Measurements from ENCODE around the gene ELANE.
A peak's percentile ranks its signal among the peaks of the same experiment; 100 is the strongest.

Gene ELANE

DNA sequence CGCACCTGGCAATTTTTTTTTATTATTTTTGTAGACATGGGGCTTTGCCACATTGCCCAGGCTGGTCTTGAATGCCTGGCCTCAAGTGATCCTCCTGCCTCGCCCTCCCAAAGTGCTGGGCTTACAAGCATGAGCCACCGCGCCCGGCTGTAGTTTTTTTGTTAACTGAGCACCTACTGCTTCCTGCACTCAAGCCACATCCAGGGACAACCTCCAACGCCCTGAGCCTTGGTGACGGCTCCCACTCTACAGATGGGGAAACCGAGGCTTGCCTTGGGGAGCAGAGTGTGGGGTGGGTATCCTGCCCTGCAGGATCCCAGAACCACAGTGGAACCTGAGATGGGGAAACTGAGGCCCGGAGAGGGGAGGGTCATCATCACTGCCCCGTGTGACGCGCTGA lies 3.0 kb downstream of the ELANE start:
- DNase-seq (ENCODE audit: low spot score), result no peak
- TF ChIP-seq, protein P1, sequence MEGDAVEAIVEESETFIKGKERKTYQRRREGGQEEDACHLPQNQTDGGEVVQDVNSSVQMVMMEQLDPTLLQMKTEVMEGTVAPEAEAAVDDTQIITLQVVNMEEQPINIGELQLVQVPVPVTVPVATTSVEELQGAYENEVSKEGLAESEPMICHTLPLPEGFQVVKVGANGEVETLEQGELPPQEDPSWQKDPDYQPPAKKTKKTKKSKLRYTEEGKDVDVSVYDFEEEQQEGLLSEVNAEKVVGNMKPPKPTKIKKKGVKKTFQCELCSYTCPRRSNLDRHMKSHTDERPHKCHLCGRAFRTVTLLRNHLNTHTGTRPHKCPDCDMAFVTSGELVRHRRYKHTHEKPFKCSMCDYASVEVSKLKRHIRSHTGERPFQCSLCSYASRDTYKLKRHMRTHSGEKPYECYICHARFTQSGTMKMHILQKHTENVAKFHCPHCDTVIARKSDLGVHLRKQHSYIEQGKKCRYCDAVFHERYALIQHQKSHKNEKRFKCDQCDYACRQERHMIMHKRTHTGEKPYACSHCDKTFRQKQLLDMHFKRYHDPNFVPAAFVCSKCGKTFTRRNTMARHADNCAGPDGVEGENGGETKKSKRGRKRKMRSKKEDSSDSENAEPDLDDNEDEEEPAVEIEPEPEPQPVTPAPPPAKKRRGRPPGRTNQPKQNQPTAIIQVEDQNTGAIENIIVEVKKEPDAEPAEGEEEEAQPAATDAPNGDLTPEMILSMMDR (IDR thresholded peaks at IDR 0.05; ENCODE audit: extremely low read depth, missing control alignments), result no peak

- no peak for DNase-seq (ENCODE audit: low spot score)
- TF ChIP-seq, protein P1 (IDR thresholded peaks at IDR 0.05; ENCODE audit: extremely low read depth, missing control alignments), result no peak
These were observed 3.5 kb downstream of the ELANE start for GRCh38 chr19:855566-856120.

- DNase-seq (ENCODE audit: low spot score), result no peak
- TF ChIP-seq, protein P1 (IDR thresholded peaks at IDR 0.05; ENCODE audit: extremely low read depth, missing control alignments), result no peak
These were observed 6.2 kb downstream of the ELANE start for GRCh38 chr19:858284-858683.

DNA sequence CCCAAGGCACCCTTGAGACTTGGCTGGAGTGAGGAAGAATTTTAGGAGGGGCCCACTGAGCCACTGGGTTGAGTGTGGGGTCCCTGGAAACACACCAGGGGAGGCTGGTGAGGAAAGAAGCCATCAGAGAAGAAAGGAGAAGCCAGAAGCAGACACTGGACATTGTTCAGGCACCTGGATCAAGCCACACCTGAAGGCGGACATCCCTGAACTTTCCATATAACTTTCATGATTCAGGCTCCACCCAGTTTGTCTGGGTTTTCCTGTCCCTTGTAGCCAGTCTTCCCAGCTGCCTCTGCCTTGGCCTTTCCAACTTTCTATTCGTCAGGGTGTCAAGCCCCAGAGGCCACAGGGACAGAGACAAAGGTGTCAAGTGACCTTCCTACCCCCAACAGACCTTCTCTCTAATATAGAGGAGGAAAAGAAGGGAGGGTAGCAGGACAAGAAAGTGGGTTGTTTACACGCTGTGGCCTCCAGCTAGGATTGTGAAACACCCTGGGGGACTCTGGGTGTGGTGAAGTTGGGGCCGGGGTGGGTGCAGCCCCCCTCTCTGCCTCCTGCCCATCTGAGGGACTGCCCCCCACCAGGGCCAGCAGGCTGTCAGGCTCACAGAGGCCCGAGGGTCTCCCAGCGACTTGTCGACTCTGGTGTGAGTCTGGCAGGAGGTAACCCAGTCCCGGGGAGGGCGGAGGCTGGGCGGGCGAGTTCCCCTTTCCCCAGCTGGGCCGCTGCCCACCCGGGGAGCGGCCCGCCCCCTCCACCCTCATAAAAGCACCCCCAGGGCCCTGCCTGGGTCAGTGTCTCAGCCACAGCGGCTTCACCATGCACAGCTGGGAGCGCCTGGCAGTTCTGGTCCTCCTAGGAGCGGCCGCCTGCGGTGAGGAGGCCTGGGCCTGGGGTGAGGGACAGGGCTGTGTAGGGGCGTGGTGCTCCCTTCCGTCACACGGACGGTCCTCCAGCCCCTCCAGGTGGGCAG lies 7.1 kb downstream of the ELANE start, which contains the start of gene CFD:
CFD (plus strand) TSS at position 797 of the 976 bp plus-strand sequence; CDS start at position 823, 26 bp downstream.
- no peak for DNase-seq (ENCODE audit: low spot score)
- TF ChIP-seq, protein P1 (IDR thresholded peaks at IDR 0.05; ENCODE audit: extremely low read depth, missing control alignments), result no peak

GRCh38 chr19:861141-861755 lies 9.1 kb downstream of the ELANE start:
- DNase-seq (ENCODE audit: low spot score), result no peak
- TF ChIP-seq, protein P1 (IDR thresholded peaks at IDR 0.05; ENCODE audit: extremely low read depth, missing control alignments), result no peak

DNA sequence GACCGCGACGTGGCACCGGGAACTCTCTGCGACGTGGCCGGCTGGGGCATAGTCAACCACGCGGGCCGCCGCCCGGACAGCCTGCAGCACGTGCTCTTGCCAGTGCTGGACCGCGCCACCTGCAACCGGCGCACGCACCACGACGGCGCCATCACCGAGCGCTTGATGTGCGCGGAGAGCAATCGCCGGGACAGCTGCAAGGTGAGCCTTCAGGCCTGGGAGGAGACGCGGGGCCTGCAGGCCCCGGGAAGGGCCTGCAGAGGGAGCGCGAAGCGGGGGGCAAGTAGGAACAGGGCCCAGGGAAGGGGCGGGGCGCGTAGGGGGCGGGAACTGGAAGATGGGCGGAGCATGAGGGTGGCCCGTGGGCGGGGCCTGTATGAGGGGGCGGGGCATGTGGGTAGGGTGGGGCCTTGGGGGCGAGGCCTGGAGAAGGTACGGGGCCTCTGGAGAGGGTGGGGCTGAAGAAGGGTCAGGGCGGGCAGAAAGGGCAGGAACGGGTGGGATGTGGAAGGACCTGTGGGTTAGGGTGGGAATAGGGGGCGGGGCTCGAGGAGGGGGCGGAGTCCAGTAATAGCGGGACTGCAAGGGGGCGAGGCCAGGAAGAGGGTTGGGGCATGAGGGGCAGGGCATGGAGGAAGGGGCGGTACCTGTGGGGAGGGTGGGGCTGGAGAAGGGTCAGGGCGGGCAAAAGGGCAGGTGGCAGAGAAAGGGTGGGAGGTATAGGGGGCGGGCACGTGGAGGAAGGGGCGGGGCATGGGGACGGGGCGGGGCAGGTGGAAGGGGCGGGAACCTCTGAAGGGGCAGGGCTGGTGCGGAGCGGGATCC lies 9.9 kb downstream of the ELANE start:
- peak; percentile 92 for DNase-seq (ENCODE audit: low spot score)
- TF ChIP-seq, protein P1 (IDR thresholded peaks at IDR 0.05; ENCODE audit: extremely low read depth, missing control alignments), result no peak

All from GM20000 (cell line).